Measurements from ENCODE around the gene ASB5. TPM values are rescaled to one million over a fixed set of nuclear protein-coding genes. Genes with fewer than 3 reads are reported as not detected.
"Not testable (repeated sequence)": the region's sequence is repeated elsewhere in the genome, so short reads cannot be mapped to it uniquely, and the experiment has no call there.

ASB5 gene
- 0.47 TPM for total RNA-seq

- DNase-seq = no peak
These were observed at the start of gene ASB5 for GRCh38 chr4:176268963-176269362. TSS of gene ASB5 (minus strand) at chr4:176269222. CDS start at chr4:176269108, 114 bp downstream.

DNA sequence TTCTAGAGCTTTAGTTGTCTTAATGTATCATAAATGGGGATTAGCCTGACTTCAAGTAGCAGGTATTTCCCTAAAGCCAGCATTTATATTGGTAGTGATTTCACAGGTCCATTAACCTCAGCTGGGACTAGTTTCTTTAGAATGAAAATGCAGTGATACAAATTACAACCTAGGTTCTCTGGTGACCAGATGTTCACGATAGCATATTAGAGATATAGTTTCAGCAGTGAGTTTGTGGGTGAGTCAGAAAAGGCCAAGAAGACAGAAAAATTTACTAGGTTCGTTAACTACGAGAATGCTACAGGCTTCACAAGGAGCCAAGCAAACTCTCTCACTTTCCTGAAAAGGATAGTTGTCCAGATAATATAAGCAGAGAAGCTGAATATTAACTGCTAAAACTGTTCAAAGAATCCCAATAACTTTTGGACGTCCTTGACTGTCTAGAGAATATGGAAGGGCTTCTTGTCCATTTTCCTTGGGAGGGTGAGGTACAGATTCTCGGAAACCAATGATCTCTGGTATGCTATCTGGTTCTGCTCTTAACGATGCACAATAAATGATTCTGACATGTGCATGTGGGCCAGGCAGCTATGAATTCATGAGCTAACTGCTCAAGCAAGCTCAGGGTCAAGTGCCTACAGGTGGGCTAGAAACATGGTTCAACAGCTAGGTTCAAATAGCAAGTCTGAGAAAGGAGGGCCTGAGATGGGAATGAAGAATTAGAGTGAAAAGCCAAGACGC, 44.7 kb upstream of the ASB5 start:
- no peak for DNase-seq

GRCh38 chr4:176309772-176310171, 40.8 kb upstream of the ASB5 start:
- no peak for DNase-seq

- no peak for DNase-seq
These were observed 40.0 kb upstream of the ASB5 start for GRCh38 chr4:176309046-176309445.

- DNase-seq = no peak
These were observed 39.4 kb upstream of the ASB5 start for GRCh38 chr4:176308441-176308840.

- no peak for DNase-seq
These were observed 38.6 kb upstream of the ASB5 start for GRCh38 chr4:176307666-176307930.

DNA sequence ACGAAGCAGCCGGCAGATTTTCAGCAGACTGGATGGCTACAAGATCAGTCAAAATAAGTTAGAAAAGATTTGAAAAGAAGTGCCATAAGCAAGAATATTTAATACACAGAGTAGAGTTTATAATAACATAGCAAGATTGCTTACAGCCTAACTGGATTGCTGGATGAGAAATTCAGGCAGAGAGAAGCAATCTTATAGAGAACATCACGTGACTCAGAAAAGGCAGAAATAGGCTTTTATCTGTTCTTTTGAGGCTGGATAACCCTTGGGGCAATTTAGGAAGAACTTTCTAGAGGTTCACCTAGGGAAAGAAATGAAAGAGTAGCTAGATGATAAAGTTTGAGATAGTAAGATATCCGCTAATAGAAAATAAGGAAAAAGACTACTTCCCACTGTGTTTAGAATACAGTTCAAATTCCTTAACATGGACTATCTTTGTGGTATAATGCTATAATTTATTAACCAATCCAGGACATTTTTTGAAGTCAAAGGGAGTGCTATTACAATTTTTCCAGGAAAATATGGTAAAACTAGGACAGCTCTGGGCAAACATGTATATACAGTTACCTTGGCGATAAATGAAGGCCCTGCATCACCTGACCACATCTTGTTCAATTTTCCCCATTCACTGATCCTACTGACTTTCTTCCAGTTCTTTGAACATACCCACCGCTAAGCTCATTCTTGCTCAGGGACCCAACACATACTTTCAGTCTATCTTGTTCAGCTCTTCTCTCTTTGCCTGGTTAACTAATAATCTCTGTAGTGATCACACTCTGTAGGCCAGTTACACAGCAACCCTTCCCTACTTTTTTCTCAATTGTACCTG, 38.0 kb upstream of the ASB5 start:
- DNase-seq = no peak

GRCh38 chr4:176303938-176304337, 34.9 kb upstream of the ASB5 start:
- no peak for DNase-seq

DNA sequence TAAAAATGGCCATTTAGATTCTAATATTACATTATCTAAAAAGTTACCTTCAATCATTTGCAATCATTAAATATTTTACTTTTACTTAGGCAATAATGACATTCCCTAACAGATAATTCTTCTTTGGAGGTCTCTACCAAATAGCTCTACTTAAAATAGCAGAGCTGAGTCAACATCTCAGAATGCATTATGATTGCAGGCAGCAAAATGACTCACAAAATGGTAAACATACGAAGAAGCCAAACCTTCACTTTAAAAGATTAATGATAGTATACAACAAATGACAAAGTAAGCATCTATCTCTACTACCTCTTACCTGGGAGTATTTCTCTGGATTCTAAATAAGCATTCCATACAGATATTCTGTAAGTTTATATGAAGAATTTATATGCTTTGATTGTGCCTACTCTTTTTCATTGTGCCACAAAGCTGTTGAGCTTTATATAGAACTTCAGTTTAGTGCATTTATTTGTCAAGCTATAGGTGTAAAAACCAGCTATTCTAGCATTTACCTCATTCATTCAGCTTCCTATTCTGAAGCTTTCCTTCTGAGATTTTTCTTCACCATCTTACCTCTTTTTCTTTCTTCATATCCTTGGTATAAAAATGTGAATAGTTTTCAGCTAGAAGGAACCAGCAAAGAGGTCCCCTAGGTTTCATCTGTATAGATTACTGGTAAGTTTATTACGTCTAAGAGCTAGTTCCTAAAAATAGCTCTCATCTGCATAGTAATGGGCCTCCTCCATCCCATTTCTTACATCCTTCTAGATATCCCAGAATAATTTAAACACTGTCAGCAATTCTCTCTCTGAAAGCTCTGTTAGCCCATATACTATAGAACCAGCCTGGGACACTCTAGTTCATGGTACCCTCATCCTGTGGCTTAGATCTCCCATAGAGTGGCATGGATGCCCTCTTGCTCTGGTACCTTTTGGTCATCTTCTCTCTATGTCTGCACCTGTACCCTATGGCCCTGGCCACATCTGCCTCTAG, 33.6 kb upstream of the ASB5 start:
- DNase-seq = no peak

- no peak for DNase-seq
These were observed 31.5 kb upstream of the ASB5 start for GRCh38 chr4:176300565-176300964.

- no peak for DNase-seq
These were observed 31.0 kb upstream of the ASB5 start for GRCh38 chr4:176300036-176300435.

GRCh38 chr4:176298664-176299063, 29.6 kb upstream of the ASB5 start:
- DNase-seq = no peak

DNA sequence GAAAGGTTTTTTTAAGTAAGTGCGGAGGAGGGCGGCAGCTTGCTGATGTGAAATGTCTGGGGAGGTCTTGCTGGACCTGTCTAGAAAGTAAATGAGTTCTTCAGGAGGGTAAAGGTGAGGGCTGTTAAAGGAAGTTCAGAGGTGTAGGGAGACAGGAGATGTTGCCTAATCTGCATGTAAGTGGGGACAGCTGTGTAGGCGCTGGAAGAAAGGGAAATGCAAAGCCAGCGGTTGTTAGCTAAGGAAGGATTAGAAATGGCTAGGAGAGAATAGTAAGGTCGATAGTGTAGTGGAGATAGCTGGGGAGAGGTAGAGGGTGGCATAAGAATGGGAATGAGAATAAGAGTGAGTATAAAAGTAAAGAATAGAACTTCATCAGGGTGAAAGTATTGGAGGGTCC, 26.9 kb upstream of the ASB5 start:
- DNase-seq = not testable (repeated sequence)

DNA sequence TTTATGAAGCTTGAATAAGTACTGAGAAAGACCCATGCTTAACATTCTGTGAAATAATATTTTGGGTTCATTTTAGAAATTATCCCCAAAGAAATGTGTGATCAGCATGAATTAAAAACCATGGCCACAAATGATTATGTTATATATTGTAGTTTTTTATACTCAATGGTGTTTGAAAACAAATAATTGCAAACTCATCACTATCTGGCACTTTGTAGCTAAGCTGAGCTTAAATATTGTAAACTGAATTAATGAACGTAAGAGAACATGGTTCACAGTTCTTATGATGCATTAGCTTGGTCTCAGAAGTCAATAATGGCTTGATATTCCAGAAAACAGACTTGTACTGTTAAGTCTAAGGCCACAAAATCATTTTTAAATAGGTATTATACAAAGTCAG, 24.6 kb upstream of the ASB5 start:
- no peak for DNase-seq

DNA sequence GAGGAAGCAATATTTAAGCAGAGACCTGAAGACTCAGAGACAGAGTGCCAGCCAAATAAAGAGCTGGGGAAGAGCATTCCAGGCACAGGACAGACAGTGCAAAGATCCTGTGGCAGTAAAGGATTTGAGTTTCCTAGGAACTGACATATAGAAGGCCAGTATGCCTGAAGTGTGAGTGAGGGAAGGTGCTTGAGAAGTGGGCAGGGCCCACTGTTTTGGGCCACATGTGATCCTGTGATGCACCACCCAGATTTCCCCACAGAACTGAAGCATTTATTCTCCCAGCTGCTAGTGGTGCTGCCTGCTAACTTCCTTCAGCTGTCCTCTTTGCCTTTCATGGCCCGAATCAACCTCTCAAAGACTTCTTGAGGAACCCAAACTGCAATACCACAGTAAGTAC, 23.9 kb upstream of the ASB5 start:
- no peak for DNase-seq

DNA sequence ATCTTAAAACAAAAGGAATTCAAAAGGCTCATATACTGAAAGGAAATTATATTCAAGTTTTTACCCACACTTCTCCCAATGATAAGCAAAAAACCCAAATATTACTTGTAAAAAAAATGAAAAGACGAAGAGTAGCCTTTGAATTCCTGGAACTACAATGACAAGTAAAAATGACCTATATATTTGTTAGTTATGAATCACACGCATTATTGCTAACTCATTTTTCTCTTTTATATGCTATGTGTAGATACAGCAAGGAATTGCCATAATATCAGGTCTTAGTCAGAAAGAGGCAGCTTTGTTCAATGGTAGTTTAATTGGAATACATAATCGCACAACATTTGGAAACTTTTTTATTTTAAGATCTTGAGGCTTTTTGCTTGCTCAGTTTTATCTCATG, 22.7 kb upstream of the ASB5 start:
- no peak for DNase-seq

DNA sequence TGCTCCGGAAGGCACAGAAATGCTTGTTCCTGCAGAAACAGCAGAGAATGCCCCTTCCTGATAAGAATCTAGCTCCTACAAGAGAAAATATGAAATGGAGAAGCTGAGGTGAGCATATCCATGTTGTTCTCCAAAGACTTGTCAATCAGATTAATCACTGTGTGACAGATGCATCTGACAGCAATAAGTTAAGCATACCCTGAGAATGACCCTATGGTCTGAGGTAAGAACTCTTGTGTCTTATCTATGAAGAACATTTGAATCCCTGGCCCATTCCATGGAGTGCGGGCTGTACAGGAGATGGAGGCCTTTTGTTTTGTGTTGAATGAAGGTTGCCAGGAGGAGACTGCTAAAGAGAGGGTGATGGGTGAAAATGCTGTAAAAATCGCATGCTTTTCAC, 21.5 kb upstream of the ASB5 start:
- no peak for DNase-seq

DNA sequence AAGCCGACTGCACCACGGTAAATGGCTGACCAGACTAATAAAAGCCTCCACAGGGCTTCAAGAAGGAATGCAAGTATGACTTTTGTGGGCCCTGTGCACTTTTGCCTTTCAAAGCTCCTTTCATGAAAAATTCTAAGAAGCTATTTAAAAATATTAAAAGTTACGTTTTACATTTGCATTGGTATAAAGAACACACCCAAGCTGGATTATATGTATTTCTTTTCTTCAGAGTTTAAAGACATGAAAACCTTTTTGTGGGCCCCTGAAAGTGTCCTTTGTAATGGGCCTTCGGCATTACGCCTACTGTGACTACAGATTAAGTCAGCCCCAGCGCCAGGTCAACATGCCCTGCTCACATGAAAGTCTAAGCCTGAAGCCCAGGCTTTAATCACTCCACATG, 20.5 kb upstream of the ASB5 start:
- no peak for DNase-seq

DNA sequence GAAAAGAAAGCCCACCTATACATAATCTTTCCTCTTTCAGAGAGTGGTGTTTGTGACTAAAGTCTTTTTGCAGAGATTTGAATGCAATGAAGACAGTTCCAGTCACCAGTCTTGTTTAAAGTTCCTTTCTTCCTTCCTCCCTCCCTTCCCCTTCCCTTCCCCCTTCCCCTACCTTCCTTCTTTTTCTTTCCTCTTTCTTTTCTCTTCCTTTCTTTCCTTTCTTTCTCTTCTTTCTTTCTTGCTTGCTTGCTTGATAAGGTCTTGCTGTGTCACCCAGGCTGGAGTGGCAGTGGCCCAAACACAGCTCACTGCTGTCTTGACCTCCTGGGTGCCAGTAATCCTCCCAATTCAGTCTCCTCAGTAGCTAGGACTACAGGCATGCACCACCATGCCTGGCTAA, 19.0 kb upstream of the ASB5 start:
- no peak for DNase-seq

GRCh38 chr4:176287546-176287945, 18.5 kb upstream of the ASB5 start:
- DNase-seq = no peak

DNA sequence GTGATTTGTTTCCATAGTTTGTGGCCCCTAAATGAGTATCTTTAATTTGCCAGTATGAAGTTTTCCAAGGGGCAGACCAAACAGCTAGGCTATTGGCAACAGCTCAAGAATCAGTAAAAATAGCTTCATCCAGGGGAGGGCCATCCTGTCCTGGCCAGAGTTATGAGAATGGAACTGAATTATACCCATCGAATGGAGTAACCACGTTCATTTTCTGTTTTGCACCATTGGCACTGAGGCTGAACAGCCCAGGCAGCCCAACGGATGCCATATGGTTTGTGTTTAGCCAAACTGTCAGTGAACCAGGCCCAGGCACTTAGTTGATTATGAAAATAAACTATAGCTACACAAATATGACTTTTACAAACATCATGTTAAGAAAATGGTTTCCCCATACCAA, 17.7 kb upstream of the ASB5 start:
- no peak for DNase-seq

DNA sequence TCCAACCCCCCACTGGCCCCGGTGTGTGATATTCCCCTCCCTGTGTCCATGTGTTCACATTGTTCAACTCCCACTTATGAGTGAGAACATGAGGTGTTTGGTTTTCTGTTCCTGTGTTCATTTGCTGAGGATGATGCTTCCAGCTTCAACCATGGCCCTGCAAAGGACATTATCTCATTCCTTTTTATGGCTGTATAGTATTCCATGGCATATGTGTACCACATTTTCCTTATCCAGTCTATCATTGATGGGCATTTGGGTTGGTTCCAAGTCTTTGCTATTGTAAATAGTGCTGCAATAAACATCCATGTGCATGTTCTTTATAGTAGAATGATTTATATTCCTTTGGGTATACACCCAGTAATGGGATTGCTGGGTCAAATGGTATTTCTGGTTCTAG, 10.5 kb upstream of the ASB5 start:
- DNase-seq = not testable (repeated sequence)

Data from occipital lobe (tissue), 2 donors.